HepG2 (cell line): ENCODE results near the gene TMEM200C.

Experiments
- CHD2 ChIP-seq: IDR thresholded peaks from 2 replicates; pipeline ENCODE4 v1.6.1; 2011; ENCODE audit warnings: low read depth, low read length, improper control_type of control experiment
- DNMT3B ChIP-seq: conservative IDR thresholded peaks from 2 replicates; pipeline ENCODE4 v1.6.1; 2016; ENCODE audit warnings: missing biosample characterization, control low read depth
- JUNB ChIP-seq: sonication (generic); formaldehyde crosslinking; IDR thresholded peaks from 2 replicates; pipeline ENCODE4 v1.8.0; 2022; ENCODE audit warnings: missing genetic modification reagents, mild to moderate bottlenecking, borderline replicate concordance
- POLR2AphosphoS2 ChIP-seq: IDR thresholded peaks from 2 replicates; pipeline ENCODE4 v1.6.1; 2011; ENCODE audit warnings: low read depth, low read length, improper control_type of control experiment
- RAD21 ChIP-seq: fragments of 450-650 bp; formaldehyde crosslinking; IDR thresholded peaks from 2 replicates; pipeline ENCODE4 v1.5.0; 2020; ENCODE audit warnings: mild to moderate bottlenecking
- TF ChIP-seq, protein P1 (sequence below): sonication (generic); formaldehyde crosslinking; IDR thresholded peaks from 2 replicates; pipeline ENCODE4 v1.4.0; 2020; ENCODE audit warnings: missing genetic modification reagents, mild to moderate bottlenecking, borderline replicate concordance
- TF ChIP-seq, protein P2 (sequence below): sonication (generic); formaldehyde crosslinking; IDR thresholded peaks from 2 replicates; pipeline ENCODE4 v1.5.0; 2020; ENCODE audit warnings: mild to moderate bottlenecking, missing genetic modification reagents, moderate library complexity
- TF ChIP-seq, protein P3 (sequence below), 2 experiments: sonication (generic) in 1 of 2; formaldehyde crosslinking in 1 of 2; IDR thresholded peaks; 2 replicates each; pipeline versions ENCODE4 v1.4.0 to v1.6.1; 2018 to 2020; ENCODE audit warnings: missing genetic modification reagents in 2 of 2, borderline replicate concordance in 1 of 2, low read depth in 1 of 2, mild to moderate bottlenecking in 1 of 2, missing biosample characterization in 1 of 2
- TF ChIP-seq, protein P4 (sequence below): sonication (generic); formaldehyde crosslinking; IDR thresholded peaks from 2 replicates; pipeline ENCODE4 v1.8.1; 2023; ENCODE audit warnings: mild to moderate bottlenecking, moderate library complexity, missing genetic modification reagents
- TF ChIP-seq, protein P5 (sequence below): sonication (generic); formaldehyde crosslinking; IDR thresholded peaks from 2 replicates; pipeline ENCODE4 v1.4.0; 2020; ENCODE audit warnings: missing genetic modification reagents, borderline replicate concordance
- TF ChIP-seq, protein P6 (sequence below): sonication (generic); formaldehyde crosslinking; IDR thresholded peaks from 2 replicates; pipeline ENCODE4 v1.5.0; 2020; ENCODE audit warnings: mild to moderate bottlenecking, missing genetic modification reagents

DNA sequence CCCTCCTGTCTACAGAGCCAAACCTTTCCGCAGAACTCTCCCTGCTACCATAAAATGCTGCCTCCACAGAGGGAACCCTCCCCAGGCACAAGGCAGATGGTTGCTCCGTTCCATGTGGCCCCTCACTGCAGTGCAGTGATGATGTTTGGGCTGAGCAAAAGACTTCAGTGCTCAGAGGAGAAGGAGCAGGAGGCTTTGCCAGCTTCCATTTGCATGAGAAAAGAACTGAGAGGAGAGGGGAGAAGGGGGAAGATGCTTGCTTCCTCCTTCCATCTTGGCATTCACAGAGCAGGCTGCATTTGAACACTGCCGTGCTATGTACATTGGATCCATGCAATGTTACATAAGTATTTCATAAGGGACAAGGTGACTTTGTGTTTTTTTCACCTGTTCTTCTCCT lies 46.6 kb upstream of the TMEM200C start:
- TF ChIP-seq, protein P1, sequence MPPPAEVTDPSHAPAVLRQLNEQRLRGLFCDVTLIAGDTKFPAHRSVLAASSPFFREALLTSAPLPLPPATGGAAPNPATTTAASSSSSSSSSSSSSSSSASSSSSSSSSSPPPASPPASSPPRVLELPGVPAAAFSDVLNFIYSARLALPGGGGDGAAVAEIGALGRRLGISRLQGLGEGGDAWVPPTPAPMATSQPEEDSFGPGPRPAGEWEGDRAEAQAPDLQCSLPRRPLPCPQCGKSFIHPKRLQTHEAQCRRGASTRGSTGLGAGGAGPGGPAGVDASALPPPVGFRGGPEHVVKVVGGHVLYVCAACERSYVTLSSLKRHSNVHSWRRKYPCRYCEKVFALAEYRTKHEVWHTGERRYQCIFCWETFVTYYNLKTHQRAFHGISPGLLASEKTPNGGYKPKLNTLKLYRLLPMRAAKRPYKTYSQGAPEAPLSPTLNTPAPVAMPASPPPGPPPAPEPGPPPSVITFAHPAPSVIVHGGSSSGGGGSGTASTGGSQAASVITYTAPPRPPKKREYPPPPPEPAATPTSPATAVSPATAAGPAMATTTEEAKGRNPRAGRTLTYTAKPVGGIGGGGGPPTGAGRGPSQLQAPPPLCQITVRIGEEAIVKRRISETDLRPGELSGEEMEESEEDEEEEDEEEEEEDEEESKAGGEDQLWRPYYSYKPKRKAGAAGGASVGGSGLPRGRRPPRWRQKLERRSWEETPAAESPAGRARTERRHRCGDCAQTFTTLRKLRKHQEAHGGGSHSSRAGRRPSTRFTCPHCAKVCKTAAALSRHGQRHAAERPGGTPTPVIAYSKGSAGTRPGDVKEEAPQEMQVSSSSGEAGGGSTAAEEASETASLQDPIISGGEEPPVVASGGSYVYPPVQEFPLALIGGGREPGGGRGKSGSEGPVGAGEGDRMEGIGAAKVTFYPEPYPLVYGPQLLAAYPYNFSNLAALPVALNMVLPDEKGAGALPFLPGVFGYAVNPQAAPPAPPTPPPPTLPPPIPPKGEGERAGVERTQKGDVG (CRISPR knock-in tag): no peak
- TF ChIP-seq, protein P2, sequence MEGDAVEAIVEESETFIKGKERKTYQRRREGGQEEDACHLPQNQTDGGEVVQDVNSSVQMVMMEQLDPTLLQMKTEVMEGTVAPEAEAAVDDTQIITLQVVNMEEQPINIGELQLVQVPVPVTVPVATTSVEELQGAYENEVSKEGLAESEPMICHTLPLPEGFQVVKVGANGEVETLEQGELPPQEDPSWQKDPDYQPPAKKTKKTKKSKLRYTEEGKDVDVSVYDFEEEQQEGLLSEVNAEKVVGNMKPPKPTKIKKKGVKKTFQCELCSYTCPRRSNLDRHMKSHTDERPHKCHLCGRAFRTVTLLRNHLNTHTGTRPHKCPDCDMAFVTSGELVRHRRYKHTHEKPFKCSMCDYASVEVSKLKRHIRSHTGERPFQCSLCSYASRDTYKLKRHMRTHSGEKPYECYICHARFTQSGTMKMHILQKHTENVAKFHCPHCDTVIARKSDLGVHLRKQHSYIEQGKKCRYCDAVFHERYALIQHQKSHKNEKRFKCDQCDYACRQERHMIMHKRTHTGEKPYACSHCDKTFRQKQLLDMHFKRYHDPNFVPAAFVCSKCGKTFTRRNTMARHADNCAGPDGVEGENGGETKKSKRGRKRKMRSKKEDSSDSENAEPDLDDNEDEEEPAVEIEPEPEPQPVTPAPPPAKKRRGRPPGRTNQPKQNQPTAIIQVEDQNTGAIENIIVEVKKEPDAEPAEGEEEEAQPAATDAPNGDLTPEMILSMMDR (CRISPR knock-in tag): no peak
- TF ChIP-seq, protein P3, sequence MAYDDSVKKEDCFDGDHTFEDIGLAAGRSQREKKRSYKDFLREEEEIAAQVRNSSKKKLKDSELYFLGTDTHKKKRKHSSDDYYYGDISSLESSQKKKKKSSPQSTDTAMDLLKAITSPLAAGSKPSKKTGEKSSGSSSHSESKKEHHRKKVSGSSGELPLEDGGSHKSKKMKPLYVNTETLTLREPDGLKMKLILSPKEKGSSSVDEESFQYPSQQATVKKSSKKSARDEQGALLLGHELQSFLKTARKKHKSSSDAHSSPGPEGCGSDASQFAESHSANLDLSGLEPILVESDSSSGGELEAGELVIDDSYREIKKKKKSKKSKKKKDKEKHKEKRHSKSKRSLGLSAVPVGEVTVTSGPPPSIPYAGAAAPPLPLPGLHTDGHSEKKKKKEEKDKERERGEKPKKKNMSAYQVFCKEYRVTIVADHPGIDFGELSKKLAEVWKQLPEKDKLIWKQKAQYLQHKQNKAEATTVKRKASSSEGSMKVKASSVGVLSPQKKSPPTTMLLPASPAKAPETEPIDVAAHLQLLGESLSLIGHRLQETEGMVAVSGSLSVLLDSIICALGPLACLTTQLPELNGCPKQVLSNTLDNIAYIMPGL (CRISPR knock-in tag; IDR thresholded peaks at IDR 0.05; ENCODE audit: borderline replicate concordance in 1 of 2, low read depth in 1 of 2): no peak
- TF ChIP-seq JUNB (CRISPR knock-in tag): no peak
- TF ChIP-seq, protein P4, sequence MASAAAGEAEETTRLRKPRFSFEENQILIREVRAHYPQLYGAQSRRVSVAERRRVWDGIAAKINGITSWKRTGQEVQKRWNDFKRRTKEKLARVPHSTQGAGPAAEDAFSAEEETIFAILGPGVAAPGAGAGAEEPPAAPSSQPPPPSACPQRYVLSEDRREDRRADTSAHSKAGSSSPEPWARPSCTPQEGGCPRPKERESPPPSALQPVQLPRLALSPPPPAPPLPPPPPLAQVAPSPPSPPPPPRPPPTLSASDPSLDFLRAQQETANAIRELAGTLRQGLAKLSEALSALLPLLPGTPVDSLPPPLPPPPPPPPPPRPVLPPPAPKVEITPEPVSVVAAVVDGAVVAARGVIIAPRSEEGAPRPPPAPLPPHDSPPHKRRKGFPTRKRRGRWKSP (CRISPR knock-in tag): no peak
- TF ChIP-seq, protein P5, sequence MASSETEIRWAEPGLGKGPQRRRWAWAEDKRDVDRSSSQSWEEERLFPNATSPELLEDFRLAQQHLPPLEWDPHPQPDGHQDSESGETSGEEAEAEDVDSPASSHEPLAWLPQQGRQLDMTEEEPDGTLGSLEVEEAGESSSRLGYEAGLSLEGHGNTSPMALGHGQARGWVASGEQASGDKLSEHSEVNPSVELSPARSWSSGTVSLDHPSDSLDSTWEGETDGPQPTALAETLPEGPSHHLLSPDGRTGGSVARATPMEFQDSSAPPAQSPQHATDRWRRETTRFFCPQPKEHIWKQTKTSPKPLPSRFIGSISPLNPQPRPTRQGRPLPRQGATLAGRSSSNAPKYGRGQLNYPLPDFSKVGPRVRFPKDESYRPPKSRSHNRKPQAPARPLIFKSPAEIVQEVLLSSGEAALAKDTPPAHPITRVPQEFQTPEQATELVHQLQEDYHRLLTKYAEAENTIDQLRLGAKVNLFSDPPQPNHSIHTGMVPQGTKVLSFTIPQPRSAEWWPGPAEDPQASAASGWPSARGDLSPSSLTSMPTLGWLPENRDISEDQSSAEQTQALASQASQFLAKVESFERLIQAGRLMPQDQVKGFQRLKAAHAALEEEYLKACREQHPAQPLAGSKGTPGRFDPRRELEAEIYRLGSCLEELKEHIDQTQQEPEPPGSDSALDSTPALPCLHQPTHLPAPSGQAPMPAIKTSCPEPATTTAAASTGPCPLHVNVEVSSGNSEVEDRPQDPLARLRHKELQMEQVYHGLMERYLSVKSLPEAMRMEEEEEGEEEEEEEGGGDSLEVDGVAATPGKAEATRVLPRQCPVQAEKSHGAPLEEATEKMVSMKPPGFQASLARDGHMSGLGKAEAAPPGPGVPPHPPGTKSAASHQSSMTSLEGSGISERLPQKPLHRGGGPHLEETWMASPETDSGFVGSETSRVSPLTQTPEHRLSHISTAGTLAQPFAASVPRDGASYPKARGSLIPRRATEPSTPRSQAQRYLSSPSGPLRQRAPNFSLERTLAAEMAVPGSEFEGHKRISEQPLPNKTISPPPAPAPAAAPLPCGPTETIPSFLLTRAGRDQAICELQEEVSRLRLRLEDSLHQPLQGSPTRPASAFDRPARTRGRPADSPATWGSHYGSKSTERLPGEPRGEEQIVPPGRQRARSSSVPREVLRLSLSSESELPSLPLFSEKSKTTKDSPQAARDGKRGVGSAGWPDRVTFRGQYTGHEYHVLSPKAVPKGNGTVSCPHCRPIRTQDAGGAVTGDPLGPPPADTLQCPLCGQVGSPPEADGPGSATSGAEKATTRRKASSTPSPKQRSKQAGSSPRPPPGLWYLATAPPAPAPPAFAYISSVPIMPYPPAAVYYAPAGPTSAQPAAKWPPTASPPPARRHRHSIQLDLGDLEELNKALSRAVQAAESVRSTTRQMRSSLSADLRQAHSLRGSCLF (CRISPR knock-in tag): no peak
- TF ChIP-seq RAD21 (CRISPR knock-in tag): no peak
- no peak for TF ChIP-seq CHD2
- TF ChIP-seq, protein P6, sequence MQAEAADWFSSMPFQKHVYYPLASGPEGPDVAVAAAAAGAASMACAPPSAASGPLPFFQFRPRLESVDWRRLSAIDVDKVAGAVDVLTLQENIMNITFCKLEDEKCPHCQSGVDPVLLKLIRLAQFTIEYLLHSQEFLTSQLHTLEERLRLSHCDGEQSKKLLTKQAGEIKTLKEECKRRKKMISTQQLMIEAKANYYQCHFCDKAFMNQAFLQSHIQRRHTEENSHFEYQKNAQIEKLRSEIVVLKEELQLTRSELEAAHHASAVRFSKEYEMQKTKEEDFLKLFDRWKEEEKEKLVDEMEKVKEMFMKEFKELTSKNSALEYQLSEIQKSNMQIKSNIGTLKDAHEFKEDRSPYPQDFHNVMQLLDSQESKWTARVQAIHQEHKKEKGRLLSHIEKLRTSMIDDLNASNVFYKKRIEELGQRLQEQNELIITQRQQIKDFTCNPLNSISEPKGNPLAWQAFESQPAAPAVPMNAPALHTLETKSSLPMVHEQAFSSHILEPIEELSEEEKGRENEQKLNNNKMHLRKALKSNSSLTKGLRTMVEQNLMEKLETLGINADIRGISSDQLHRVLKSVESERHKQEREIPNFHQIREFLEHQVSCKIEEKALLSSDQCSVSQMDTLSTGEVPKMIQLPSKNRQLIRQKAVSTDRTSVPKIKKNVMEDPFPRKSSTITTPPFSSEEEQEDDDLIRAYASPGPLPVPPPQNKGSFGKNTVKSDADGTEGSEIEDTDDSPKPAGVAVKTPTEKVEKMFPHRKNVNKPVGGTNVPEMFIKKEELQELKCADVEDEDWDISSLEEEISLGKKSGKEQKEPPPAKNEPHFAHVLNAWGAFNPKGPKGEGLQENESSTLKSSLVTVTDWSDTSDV: no peak
- no peak for TF ChIP-seq DNMT3B
- no peak for TF ChIP-seq POLR2AphosphoS2
